ENCODE data around the gene CBY3. TPM values are rescaled to one million over a fixed set of nuclear protein-coding genes. Genes with fewer than 3 reads are reported as not detected.
A peak's percentile ranks its signal among the peaks of the same experiment; 100 is the strongest.
"Not testable (repeated sequence)": the region's sequence is repeated elsewhere in the genome, so short reads cannot be mapped to it uniquely, and the experiment has no call there.

Gene CBY3
- total and polyA plus RNA-seq, 3 experiments from 2014 or later: 0.57 to 0.91 TPM; not detected in 1

GRCh38 chr5:179696603-179697002 is 15.8 kb upstream of the CBY3 start:
- Histone ChIP-seq H3K27ac (ENCODE audit: low read depth, low read length) (no peak overlapping the region), H3K9me3 (ENCODE audit: low read length) (no peaks in the 10 kb centered on the region), H3K27me3 (ENCODE audit: insufficient read depth, low read length, poor library complexity, severe bottlenecking) (no peaks in the 10 kb centered on the region), H3K36me3 (ENCODE audit: insufficient read depth, low read length) (no peaks in the 10 kb centered on the region), H3K4me1 (ENCODE audit: insufficient read depth, low read length) (peaks cover 30% of the 10 kb centered on the region), H3K4me3 (ENCODE audit: low read length) (no peak overlapping the region)
- Mint-ChIP-seq H3K4me1 (peaks cover 27 to 45% (median 42%) of the 10 kb centered on the region in 3 donors), H3K9me3 (no peaks in the 10 kb centered on the region), H3K27me3 (no peaks in the 10 kb centered on the region), H3K36me3 (peaks cover 0 to 19% (median 0%) of the 10 kb centered on the region in 3 donors), H3K4me3 (peak overlapping the region in 3 of 7 donors; percentile 9 to 95 (median 26)), H3K27ac (peak overlapping the region in 5 of 8 donors; percentile 40 to 100 (median 53))
- DNase-seq: no peak
- ChIA-PET POLR2A (interaction anchor here (0.6 to 6.7 kb wide), 4 partner anchors 14 to 73 kb away, joined by 3 to 35 read pairs (median 10); partner anchors contain the start of gene MAML1), CTCF (interaction anchor here (1.7 to 2.2 kb wide), 2 partner anchors 17 to 19 kb away, joined by 4 to 15 read pairs; no protein-coding TSS in a partner anchor)

GRCh38 chr5:179694561-179694960 is 13.7 kb upstream of the CBY3 start:
- H3K36me3 ChIP-seq (ENCODE audit: insufficient read depth, low read length): no peaks in the 10 kb centered on the region
- ChIA-PET POLR2A (interaction anchor here (0.7 kb wide), 1 partner anchor 11 kb away, joined by 3 read pairs; no protein-coding TSS in a partner anchor), CTCF (interaction anchor here (1.3 kb wide), 2 partner anchors 14 to 16 kb away, joined by 3 to 4 read pairs; partner anchors contain the start of gene CBY3)
- H3K36me3 Mint-ChIP-seq: peaks cover 0 to 11% (median 0%) of the 10 kb centered on the region in 3 donors
- no peak overlapping the region for H3K27ac ChIP-seq (ENCODE audit: low read depth, low read length)
- no peak for DNase-seq
- H3K27ac Mint-ChIP-seq: peak overlapping the region in 1 of 8 donors; percentile 15
- H3K4me1 ChIP-seq (ENCODE audit: insufficient read depth, low read length): peaks cover 15% of the 10 kb centered on the region
- peaks cover 17 to 32% (median 22%) of the 10 kb centered on the region in 3 donors for H3K4me1 Mint-ChIP-seq
- H3K4me3 ChIP-seq (ENCODE audit: low read length): no peak overlapping the region
- H3K9me3 ChIP-seq (ENCODE audit: low read length): no peaks in the 10 kb centered on the region
- H3K27me3 ChIP-seq (ENCODE audit: insufficient read depth, low read length, poor library complexity, severe bottlenecking): no peaks in the 10 kb centered on the region
- H3K27me3 Mint-ChIP-seq: no peaks in the 10 kb centered on the region
- H3K9me3 Mint-ChIP-seq: no peaks in the 10 kb centered on the region
- peak overlapping the region in 1 of 7 donors; percentile 7 for H3K4me3 Mint-ChIP-seq

GRCh38 chr5:179689212-179689611 is 8.4 kb upstream of the CBY3 start:
- CTCF ChIA-PET; DNase-seq; H3K4me1 Mint-ChIP-seq; H3K9me3 Mint-ChIP-seq; H3K36me3 Mint-ChIP-seq; H3K9me3 ChIP-seq (ENCODE audit: low read length); H3K4me3 Mint-ChIP-seq; H3K27ac Mint-ChIP-seq; H3K27ac ChIP-seq (ENCODE audit: low read depth, low read length); H3K4me3 ChIP-seq (ENCODE audit: low read length); H3K27me3 Mint-ChIP-seq; H3K36me3 ChIP-seq (ENCODE audit: insufficient read depth, low read length); H3K4me1 ChIP-seq (ENCODE audit: insufficient read depth, low read length); POLR2A ChIA-PET; H3K27me3 ChIP-seq (ENCODE audit: insufficient read depth, low read length, poor library complexity, severe bottlenecking): not testable (repeated sequence)

GRCh38 chr5:179680014-179680779 is 637 bp downstream of the CBY3 start:
- H3K9me3 ChIP-seq (ENCODE audit: low read length): no peaks in the 10 kb centered on the region
- Mint-ChIP-seq H3K4me3 (peak overlapping the region; percentile 57 to 83 (median 68)), H3K4me1 (peaks cover 25 to 44% (median 31%) of the 10 kb centered on the region in 3 donors), H3K9me3 (no peaks in the 10 kb centered on the region), H3K27me3 (no peaks in the 10 kb centered on the region), H3K36me3 (peaks cover 0 to 12% (median 0%) of the 10 kb centered on the region in 3 donors), H3K27ac (peak overlapping the region in 7 of 8 donors; percentile 29 to 95 (median 87))
- peak in 1 of 5 donors; percentile 10 for DNase-seq
- ChIA-PET POLR2A (interaction anchor here (2.2 to 3.2 kb wide), 2 partner anchors 17 to 52 kb away, joined by 10 to 16 read pairs; partner anchors contain the start of genes CANX and MAML1), CTCF (interaction anchor here (1.1 to 2.8 kb wide), 4 partner anchors 11 to 83 kb away, joined by 4 to 15 read pairs (median 7); no protein-coding TSS in a partner anchor)
- H3K4me1 ChIP-seq (ENCODE audit: insufficient read depth, low read length): peaks cover 14% of the 10 kb centered on the region
- no peaks in the 10 kb centered on the region for H3K36me3 ChIP-seq (ENCODE audit: insufficient read depth, low read length)
- no peak overlapping the region for H3K4me3 ChIP-seq (ENCODE audit: low read length)
- H3K27me3 ChIP-seq (ENCODE audit: insufficient read depth, low read length, poor library complexity, severe bottlenecking): no peaks in the 10 kb centered on the region
- no peak overlapping the region for H3K27ac ChIP-seq (ENCODE audit: low read depth, low read length)

DNA sequence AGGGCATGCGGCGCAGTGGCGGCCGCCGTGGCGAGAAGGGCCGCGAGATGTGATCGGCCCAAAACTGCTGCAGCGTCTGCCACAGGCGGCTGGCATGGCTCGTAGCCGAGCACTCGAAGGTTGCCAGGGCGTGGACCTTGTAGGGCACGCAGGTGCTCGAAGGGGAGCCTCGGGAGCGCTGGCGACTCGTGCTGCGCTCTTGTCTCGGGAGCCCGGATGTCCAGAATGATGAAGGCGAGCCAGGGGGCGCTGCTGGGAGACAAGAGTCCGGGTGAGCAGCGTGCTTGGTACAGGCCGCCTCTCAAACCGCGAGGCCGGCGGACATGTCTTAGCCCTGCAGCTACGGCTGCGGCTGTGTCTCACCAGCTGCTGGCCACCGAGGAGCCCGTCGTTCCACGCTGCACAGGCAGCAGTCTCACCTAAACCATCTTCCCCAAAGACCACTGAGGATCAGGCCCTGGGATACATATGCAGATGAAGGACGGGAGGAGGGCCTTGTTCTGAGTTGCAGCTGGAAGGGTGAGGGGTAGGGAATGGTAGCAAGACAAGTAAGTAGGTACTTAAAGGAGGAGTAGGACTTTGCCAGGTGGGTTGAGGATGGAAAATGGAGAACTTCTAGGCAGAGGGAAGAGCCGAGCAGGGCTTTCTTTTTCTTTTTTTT is 1.7 kb downstream of the CBY3 start:
- no peaks in the 10 kb centered on the region for H3K27me3 ChIP-seq (ENCODE audit: insufficient read depth, low read length, poor library complexity, severe bottlenecking)
- no peaks in the 10 kb centered on the region for H3K27me3 Mint-ChIP-seq
- peaks cover 25 to 44% (median 31%) of the 10 kb centered on the region in 3 donors for H3K4me1 Mint-ChIP-seq
- peaks cover 14% of the 10 kb centered on the region for H3K4me1 ChIP-seq (ENCODE audit: insufficient read depth, low read length)
- peak; percentile 57 to 81 (median 67) for DNase-seq
- ChIA-PET POLR2A (interaction anchor here (1.1 to 3.2 kb wide), 5 partner anchors 18 to 84 kb away, joined by 5 to 23 read pairs (median 10); partner anchors contain the start of genes CANX, HNRNPH1 and MAML1), CTCF (interaction anchor here (0.7 to 2.8 kb wide), 13 partner anchors 10 to 118 kb away, joined by 3 to 15 read pairs (median 4); partner anchors contain the start of genes HNRNPH1 and MAML1)
- peak overlapping the region; percentile 87 to 98 (median 97) for H3K27ac Mint-ChIP-seq
- peaks cover 0 to 12% (median 0%) of the 10 kb centered on the region in 3 donors for H3K36me3 Mint-ChIP-seq
- H3K36me3 ChIP-seq (ENCODE audit: insufficient read depth, low read length): no peaks in the 10 kb centered on the region
- H3K4me3 ChIP-seq (ENCODE audit: low read length): peak overlapping the region; percentile 97
- peak overlapping the region; percentile 91 for H3K27ac ChIP-seq (ENCODE audit: low read depth, low read length)
- no peaks in the 10 kb centered on the region for H3K9me3 Mint-ChIP-seq
- no peaks in the 10 kb centered on the region for H3K9me3 ChIP-seq (ENCODE audit: low read length)
- peak overlapping the region; percentile 88 to 99 (median 96) for H3K4me3 Mint-ChIP-seq

- ChIA-PET POLR2A (interaction anchor here (0.5 to 3.2 kb wide), 10 partner anchors 19 to 1572 kb away, joined by 3 to 23 read pairs (median 5); partner anchors contain the start of genes CANX, HNRNPH1, LTC4S and MAML1), CTCF (interaction anchor here (0.7 to 2.8 kb wide), 13 partner anchors 10 to 118 kb away, joined by 3 to 15 read pairs (median 4); partner anchors contain the start of genes HNRNPH1 and MAML1)
- Histone ChIP-seq H3K4me1 (ENCODE audit: insufficient read depth, low read length) (peaks cover 14% of the 10 kb centered on the region), H3K27ac (ENCODE audit: low read depth, low read length) (peak overlapping the region; percentile 91), H3K9me3 (ENCODE audit: low read length) (no peaks in the 10 kb centered on the region), H3K27me3 (ENCODE audit: insufficient read depth, low read length, poor library complexity, severe bottlenecking) (no peaks in the 10 kb centered on the region), H3K4me3 (ENCODE audit: low read length) (peak overlapping the region; percentile 97), H3K36me3 (ENCODE audit: insufficient read depth, low read length) (no peaks in the 10 kb centered on the region)
- H3K4me1 Mint-ChIP-seq: peaks cover 25 to 41% (median 27%) of the 10 kb centered on the region in 3 donors
- peaks cover 0 to 12% (median 0%) of the 10 kb centered on the region in 3 donors for H3K36me3 Mint-ChIP-seq
- DNase-seq: peak; percentile 89 to 94 (median 93)
- H3K27me3 Mint-ChIP-seq: no peaks in the 10 kb centered on the region
- peak overlapping the region; percentile 88 to 99 (median 96) for H3K4me3 Mint-ChIP-seq
- no peaks in the 10 kb centered on the region for H3K9me3 Mint-ChIP-seq
- peak overlapping the region; percentile 87 to 98 (median 97) for H3K27ac Mint-ChIP-seq
These were observed 2.4 kb downstream of the CBY3 start for GRCh38 chr5:179678223-179679013.

DNA sequence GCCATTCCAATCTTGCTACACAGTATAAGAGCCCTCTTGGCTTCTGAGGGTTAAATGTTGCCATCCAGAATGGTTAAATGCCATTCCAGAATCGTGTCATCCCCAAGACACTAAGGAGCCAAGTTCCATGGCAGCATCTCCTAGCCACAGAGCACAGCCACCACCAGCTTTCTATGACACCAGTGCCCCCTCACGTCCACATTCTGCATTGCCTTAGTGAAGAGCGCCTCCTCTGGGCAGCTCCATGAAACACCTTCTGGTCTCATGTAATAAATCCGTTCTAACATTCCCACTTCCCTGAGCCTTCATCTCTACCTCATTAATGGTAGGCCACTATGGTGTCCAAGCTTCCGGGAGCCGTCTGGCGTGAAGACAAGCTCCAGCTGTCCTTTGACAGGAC is 12.4 kb downstream of the CBY3 start:
- Mint-ChIP-seq H3K9me3 (no peaks in the 10 kb centered on the region), H3K4me3 (no peak overlapping the region), H3K27me3 (no peaks in the 10 kb centered on the region), H3K27ac (no peak overlapping the region), H3K4me1 (peaks cover 0 to 1% (median 0%) of the 10 kb centered on the region in 3 donors), H3K36me3 (peaks cover 0 to 1% (median 0%) of the 10 kb centered on the region in 3 donors)
- H3K9me3 ChIP-seq (ENCODE audit: low read length): no peaks in the 10 kb centered on the region
- ChIA-PET POLR2A (no interaction called here), CTCF (interaction anchor here (1.4 to 1.6 kb wide), 3 partner anchors 9 to 11 kb away, joined by 4 to 5 read pairs (median 4); no protein-coding TSS in a partner anchor)
- no peaks in the 10 kb centered on the region for H3K4me1 ChIP-seq (ENCODE audit: insufficient read depth, low read length)
- DNase-seq: peak; percentile 30 to 62 (median 37)
- H3K4me3 ChIP-seq (ENCODE audit: low read length): no peak overlapping the region
- no peak overlapping the region for H3K27ac ChIP-seq (ENCODE audit: low read depth, low read length)
- H3K36me3 ChIP-seq (ENCODE audit: insufficient read depth, low read length): no peaks in the 10 kb centered on the region
- H3K27me3 ChIP-seq (ENCODE audit: insufficient read depth, low read length, poor library complexity, severe bottlenecking): no peaks in the 10 kb centered on the region
